ENCODE data around the gene NPAS4.
"Not testable (repeated sequence)": the region's sequence is repeated elsewhere in the genome, so short reads cannot be mapped to it uniquely, and the experiment has no call there.

NPAS4 gene

GRCh38 chr11:66429983-66430602 lies 9.3 kb downstream of the NPAS4 start:
- no peak overlapping the region for H3K4me3 ChIP-seq
- H3K36me3 ChIP-seq (replicated peaks) = peaks cover 4% of the 10 kb centered on the region
- in situ Hi-C loops (cut with MboI; ENCODE audit: low sequenced_read_pairs) = no loop called here
- peak; percentile 43 to 85 for DNase-seq (ENCODE audit: low spot score in 2 of 2)
- no peaks in the 10 kb centered on the region for H3K27me3 ChIP-seq (ENCODE audit: low read depth)
- H3K4me1 ChIP-seq = no peaks in the 10 kb centered on the region
- H3K9me3 ChIP-seq = no peaks in the 10 kb centered on the region

GRCh38 chr11:66431287-66431686 lies 10.5 kb downstream of the NPAS4 start:
- H3K4me3 ChIP-seq; in situ Hi-C loops (cut with MboI; ENCODE audit: low sequenced_read_pairs); DNase-seq (ENCODE audit: low spot score in 2 of 2): not testable (repeated sequence)

GRCh38 chr11:66431871-66432329 lies 11.1 kb downstream of the NPAS4 start:
- in situ Hi-C loops (cut with MboI; ENCODE audit: low sequenced_read_pairs) = not testable (repeated sequence)

More at GRCh38 chr11:66431287-66431686, 10.5 kb downstream of the NPAS4 start:
- not testable (repeated sequence) for H3K4me1 ChIP-seq; H3K9me3 ChIP-seq; H3K27me3 ChIP-seq (ENCODE audit: low read depth)
- H3K36me3 ChIP-seq (replicated peaks) = peaks cover 12% of the 10 kb centered on the region

GRCh38 chr11:66432597-66432996 lies 11.8 kb downstream of the NPAS4 start:
- in situ Hi-C loops (cut with MboI; ENCODE audit: low sequenced_read_pairs) = no loop called here
- no peak overlapping the region for H3K4me3 ChIP-seq
- no peak for DNase-seq (ENCODE audit: low spot score in 2 of 2)

More at GRCh38 chr11:66431871-66432329, 11.1 kb downstream of the NPAS4 start:
- H3K4me1 ChIP-seq; H3K27me3 ChIP-seq (ENCODE audit: low read depth); H3K4me3 ChIP-seq; H3K9me3 ChIP-seq; DNase-seq (ENCODE audit: low spot score in 2 of 2): not testable (repeated sequence)
- peaks cover 13% of the 10 kb centered on the region for H3K36me3 ChIP-seq (replicated peaks)

GRCh38 chr11:66437979-66438503 lies 17.2 kb downstream of the NPAS4 start:
- no peaks in the 10 kb centered on the region; the same call in 1 of the 2 replicates for H3K9me3 ChIP-seq
- in situ Hi-C loops (cut with MboI; ENCODE audit: low sequenced_read_pairs) = no loop called here
- H3K27me3 ChIP-seq (ENCODE audit: low read depth) = no peaks in the 10 kb centered on the region
- peaks cover 16% of the 10 kb centered on the region for H3K36me3 ChIP-seq (replicated peaks)
- DNase-seq (ENCODE audit: low spot score in 2 of 2) = no peak
- peaks cover 5% of the 10 kb centered on the region for H3K4me1 ChIP-seq
- H3K4me3 ChIP-seq = peak overlapping the region; percentile 73

More at GRCh38 chr11:66432597-66432996, 11.8 kb downstream of the NPAS4 start:
- Histone ChIP-seq H3K36me3 (replicated peaks) (peaks cover 16% of the 10 kb centered on the region), H3K9me3 (no peaks in the 10 kb centered on the region), H3K4me1 (peaks cover under 1% of the 10 kb centered on the region; the same call in 1 of the 2 replicates), H3K27me3 (ENCODE audit: low read depth) (no peaks in the 10 kb centered on the region)

GRCh38 chr11:66438504-66439466 lies 17.9 kb downstream of the NPAS4 start, which contains the start of gene MRPL11:
MRPL11 (minus strand) TSS chr11:66438848; CDS start chr11:66438754, 94 bp downstream.
- Histone ChIP-seq H3K27me3 (ENCODE audit: low read depth) (no peaks in the 10 kb centered on the region), H3K4me1 (peaks cover 5% of the 10 kb centered on the region), H3K4me3 (peak within 1 kb of the TSS; percentile 73), H3K36me3 (replicated peaks) (peaks cover 16% of the 10 kb centered on the region), H3K9me3 (peaks cover 2% of the 10 kb centered on the region; the same call in 1 of the 2 replicates)
- in situ Hi-C loops (cut with MboI; ENCODE audit: low sequenced_read_pairs) = no loop called here
- DNase-seq (ENCODE audit: low spot score in 2 of 2) = peak; percentile 93 to 95

- in situ Hi-C loops (cut with MboI; ENCODE audit: low sequenced_read_pairs); H3K4me1 ChIP-seq; H3K36me3 ChIP-seq (replicated peaks); H3K9me3 ChIP-seq; H3K4me3 ChIP-seq; H3K27me3 ChIP-seq (ENCODE audit: low read depth): not testable (repeated sequence)
- peak in 1 of 2 experiments; percentile 17 for DNase-seq (ENCODE audit: low spot score in 2 of 2)
Observed at GRCh38 chr11:66440101-66440939, 19.5 kb downstream of the NPAS4 start.

GRCh38 chr11:66440940-66441282 lies 20.1 kb downstream of the NPAS4 start:
- H3K9me3 ChIP-seq; in situ Hi-C loops (cut with MboI; ENCODE audit: low sequenced_read_pairs); H3K4me1 ChIP-seq; H3K27me3 ChIP-seq (ENCODE audit: low read depth); DNase-seq (ENCODE audit: low spot score in 2 of 2); H3K36me3 ChIP-seq (replicated peaks); H3K4me3 ChIP-seq: not testable (repeated sequence)

GRCh38 chr11:66443602-66444001 lies 22.8 kb downstream of the NPAS4 start:
- no peak overlapping the region for H3K4me3 ChIP-seq
- H3K36me3 ChIP-seq (replicated peaks) = no peaks in the 10 kb centered on the region
- H3K4me1 ChIP-seq = no peaks in the 10 kb centered on the region
- no peak for DNase-seq (ENCODE audit: low spot score in 2 of 2)
- H3K9me3 ChIP-seq = peaks cover 5% of the 10 kb centered on the region; the same call in 1 of the 2 replicates
- H3K27me3 ChIP-seq (ENCODE audit: low read depth) = peaks cover 8% of the 10 kb centered on the region; the same call in 1 of the 2 replicates
- in situ Hi-C loops (cut with MboI; ENCODE audit: low sequenced_read_pairs) = no loop called here

- H3K9me3 ChIP-seq = peaks cover 5% of the 10 kb centered on the region; the same call in 1 of the 2 replicates
- no peak overlapping the region for H3K4me3 ChIP-seq
- in situ Hi-C loops (cut with MboI; ENCODE audit: low sequenced_read_pairs) = no loop called here
- H3K36me3 ChIP-seq (replicated peaks) = no peaks in the 10 kb centered on the region
- DNase-seq (ENCODE audit: low spot score in 2 of 2) = no peak
- peaks cover 2% of the 10 kb centered on the region; the same call in 1 of the 2 replicates for H3K4me1 ChIP-seq
- H3K27me3 ChIP-seq (ENCODE audit: low read depth) = peaks cover 15% of the 10 kb centered on the region
Observed at GRCh38 chr11:66447012-66447411, 26.2 kb downstream of the NPAS4 start.

GRCh38 chr11:66448523-66448922 lies 27.7 kb downstream of the NPAS4 start:
- peaks cover 15% of the 10 kb centered on the region for H3K27me3 ChIP-seq (ENCODE audit: low read depth)
- no peaks in the 10 kb centered on the region for H3K36me3 ChIP-seq (replicated peaks)
- H3K4me3 ChIP-seq = no peak overlapping the region
- peaks cover 4% of the 10 kb centered on the region; the same call in 1 of the 2 replicates for H3K9me3 ChIP-seq
- H3K4me1 ChIP-seq = peaks cover 2% of the 10 kb centered on the region; the same call in 1 of the 2 replicates
- in situ Hi-C loops (cut with MboI; ENCODE audit: low sequenced_read_pairs) = no loop called here
- no peak for DNase-seq (ENCODE audit: low spot score in 2 of 2)

GRCh38 chr11:66450560-66450959 lies 29.7 kb downstream of the NPAS4 start:
- 0 out of 2 replicates have a peak, but pooled peaks cover 2% of the 10 kb centered on the region for H3K9me3 ChIP-seq
- peaks cover 2% of the 10 kb centered on the region; the same call in 1 of the 2 replicates for H3K4me1 ChIP-seq
- peaks cover 20% of the 10 kb centered on the region for H3K27me3 ChIP-seq (ENCODE audit: low read depth)
- in situ Hi-C loops (cut with MboI; ENCODE audit: low sequenced_read_pairs) = no loop called here
- no peak for DNase-seq (ENCODE audit: low spot score in 2 of 2)
- no peaks in the 10 kb centered on the region for H3K36me3 ChIP-seq (replicated peaks)
- H3K4me3 ChIP-seq = no peak overlapping the region

- in situ Hi-C loops (cut with MboI; ENCODE audit: low sequenced_read_pairs) = no loop called here
- no peaks in the 10 kb centered on the region for H3K36me3 ChIP-seq (replicated peaks)
Observed at GRCh38 chr11:66451663-66452062, 30.8 kb downstream of the NPAS4 start.

More at GRCh38 chr11:66451663-66452062, 30.8 kb downstream of the NPAS4 start:
- Histone ChIP-seq H3K4me1 (peaks cover 2% of the 10 kb centered on the region; the same call in 1 of the 2 replicates), H3K4me3 (no peak overlapping the region), H3K27me3 (ENCODE audit: low read depth) (peaks cover 20% of the 10 kb centered on the region), H3K9me3 (0 out of 2 replicates have a peak, but pooled peaks cover 2% of the 10 kb centered on the region)
- no peak for DNase-seq (ENCODE audit: low spot score in 2 of 2)
